Activated CD8-positive, alpha-beta T cell treated with anti-CD3 and anti-CD28 coated beads for 36 hours (primary cell): ENCODE results near the gene FBLN1. TPM values are rescaled to one million over a fixed set of nuclear protein-coding genes. Genes with fewer than 3 reads are reported as not detected.

Source experiments
- ATAC-seq: fragments of 200-7000 bp; cut with Tn5 transposase; one replicate; pipeline ENCODE4 v1.10.0; 2021; ENCODE audit warnings: mild to moderate bottlenecking, moderate library complexity
- CTCF ChIA-PET: fragments of 350-600 bp; sonication (Branson Sonifier 250); formaldehyde crosslinking; loops from one replicate; lab custom pipeline; 2021; ENCODE audit warnings: antibody characterized with exemption; lab: Charles Lee
- POLR2A ChIA-PET: fragments of 350-600 bp; sonication (Branson Sonifier 250); formaldehyde crosslinking; loops from one replicate; lab custom pipeline; 2021; ENCODE audit warnings: antibody characterized with exemption; lab: Charles Lee
- DNase-seq: peaks from one replicate; pipeline ENCODE4 v3.0.0-alpha.2; 2020
- H3K27ac Mint-ChIP-seq: one replicate; pipeline ENCODE4 v1.8.0; 2021; ENCODE audit warnings: mild to moderate bottlenecking, mixed read lengths
- H3K27me3 Mint-ChIP-seq: one replicate; pipeline ENCODE4 v1.8.0; 2021; ENCODE audit warnings: mixed read lengths
- H3K36me3 Mint-ChIP-seq: one replicate; pipeline ENCODE4 v1.8.0; 2021; ENCODE audit warnings: low read depth, mixed read lengths
- H3K4me1 Mint-ChIP-seq: one replicate; pipeline ENCODE4 v1.8.0; 2021; ENCODE audit warnings: low read depth, mixed read lengths
- H3K4me3 Mint-ChIP-seq: one replicate; pipeline ENCODE4 v1.8.0; 2021; ENCODE audit warnings: mild to moderate bottlenecking, moderate library complexity, mixed read lengths
- H3K9me3 Mint-ChIP-seq: one replicate; pipeline ENCODE4 v1.8.0; 2021; ENCODE audit warnings: mixed read lengths
- CTCF ChIP-seq: fragments of 200-600 bp; IDR thresholded peaks from one replicate; pipeline ENCODE4 v1.8.0; 2022; ENCODE audit warnings: antibody characterized with exemption, mild to moderate bottlenecking
- intact Hi-C: fragments of 100-400 bp; cut with micrococcal nuclease; formaldehyde crosslinking; loops from one replicate; pipeline ENCODE4 v1.10.0; 2022
- total RNA-seq, 2 experiments: library from RNA; stranded (reverse); gene quantifications; one replicate each; pipeline ENCODE4 v1.2.3, GENCODE V29; 2021

FBLN1 gene
- total RNA-seq, 2 experiments from 2014 or later: 0.56 TPM; not detected in 1

- no peaks in the 10 kb centered on the region for H3K27me3 Mint-ChIP-seq
- no peaks in the 10 kb centered on the region for H3K36me3 Mint-ChIP-seq
- intact Hi-C loops: no loop called here
- H3K27ac Mint-ChIP-seq: no peak overlapping the region
- no peak for TF ChIP-seq CTCF
- DNase-seq (no peak), ATAC-seq (no peak)
- no peaks in the 10 kb centered on the region for H3K4me1 Mint-ChIP-seq
- ChIA-PET POLR2A (no interaction called here), CTCF (interaction anchor here (1.1 kb wide), 1 partner anchor 369 kb away, joined by 3 read pairs; no protein-coding TSS in a partner anchor)
- peaks cover 3% of the 10 kb centered on the region for H3K9me3 Mint-ChIP-seq
- no peak overlapping the region for H3K4me3 Mint-ChIP-seq
Observed at GRCh38 chr22:45470871-45471270, 31.8 kb upstream of the FBLN1 start.

- no peak for TF ChIP-seq CTCF
- POLR2A ChIA-PET: no interaction called here
- ATAC-seq (no peak), DNase-seq (no peak)
- Mint-ChIP-seq H3K27me3 (no peaks in the 10 kb centered on the region), H3K36me3 (no peaks in the 10 kb centered on the region), H3K9me3 (no peaks in the 10 kb centered on the region), H3K4me3 (no peak overlapping the region), H3K27ac (no peak overlapping the region), H3K4me1 (no peaks in the 10 kb centered on the region)
- CTCF ChIA-PET: no interaction called here
- intact Hi-C loops: no loop called here
Observed at GRCh38 chr22:45472426-45472825, 30.3 kb upstream of the FBLN1 start.

- no peak for ATAC-seq
- DNase-seq: no peak
- Mint-ChIP-seq H3K4me1 (no peaks in the 10 kb centered on the region), H3K27ac (no peak overlapping the region), H3K36me3 (no peaks in the 10 kb centered on the region), H3K9me3 (no peaks in the 10 kb centered on the region), H3K4me3 (no peak overlapping the region), H3K27me3 (no peaks in the 10 kb centered on the region)
- intact Hi-C loops: no loop called here
- ChIA-PET POLR2A (no interaction called here), CTCF (interaction anchor here (1.4 to 1.6 kb wide), 2 partner anchors 12 to 79 kb away, joined by 4 to 5 read pairs; no protein-coding TSS in a partner anchor)
- no peak for TF ChIP-seq CTCF
Observed at GRCh38 chr22:45473626-45474237, 29.0 kb upstream of the FBLN1 start.

DNA sequence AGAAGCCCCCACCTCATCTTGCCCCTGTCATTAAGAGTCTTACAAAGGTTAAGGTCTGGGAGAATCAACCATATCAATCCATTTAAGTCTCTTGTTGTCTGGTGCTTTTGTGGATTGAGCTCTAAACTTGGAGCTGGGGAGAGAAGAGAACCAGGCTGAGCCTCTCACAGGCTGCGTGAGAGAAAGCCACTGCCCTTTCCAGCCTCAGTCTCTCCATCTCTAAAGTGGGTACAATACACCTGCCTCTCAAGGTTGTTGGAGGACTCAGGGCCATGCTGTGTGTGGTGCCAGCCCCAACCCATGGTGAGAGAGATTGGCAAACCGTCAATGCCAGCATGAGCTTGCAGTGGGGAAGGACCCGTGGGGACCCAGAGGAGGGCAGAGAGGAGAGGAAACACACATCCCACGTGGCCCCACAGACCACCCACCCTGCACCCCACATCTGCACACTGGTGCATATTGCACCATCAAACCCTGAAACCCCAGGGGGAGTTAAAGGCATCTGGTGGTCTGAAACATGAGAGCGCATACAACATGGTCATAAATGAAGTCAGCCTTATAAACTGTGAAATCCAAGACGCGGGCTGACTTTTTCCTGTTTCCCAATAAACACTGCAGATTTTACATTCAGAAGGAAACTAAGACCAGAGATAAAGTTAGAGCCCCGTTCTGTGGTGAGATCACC is 27.5 kb upstream of the FBLN1 start:
- ChIA-PET POLR2A (no interaction called here), CTCF (interaction anchor here (1.4 kb wide), 1 partner anchor 78 kb away, joined by 4 read pairs; no protein-coding TSS in a partner anchor)
- Mint-ChIP-seq H3K36me3 (no peaks in the 10 kb centered on the region), H3K27me3 (no peaks in the 10 kb centered on the region), H3K27ac (no peak overlapping the region), H3K4me1 (no peaks in the 10 kb centered on the region), H3K4me3 (no peak overlapping the region), H3K9me3 (no peaks in the 10 kb centered on the region)
- ATAC-seq (no peak), DNase-seq (no peak)
- intact Hi-C loops: no loop called here
- TF ChIP-seq CTCF: no peak

GRCh38 chr22:45475851-45476514 is 26.7 kb upstream of the FBLN1 start:
- H3K4me1 Mint-ChIP-seq: no peaks in the 10 kb centered on the region
- H3K4me3 Mint-ChIP-seq: no peak overlapping the region
- ATAC-seq (no peak), DNase-seq (no peak)
- ChIA-PET CTCF (no interaction called here), POLR2A (no interaction called here)
- no peak for TF ChIP-seq CTCF
- no peak overlapping the region for H3K27ac Mint-ChIP-seq
- H3K36me3 Mint-ChIP-seq: no peaks in the 10 kb centered on the region
- intact Hi-C loops: no loop called here
- peaks cover under 1% of the 10 kb centered on the region for H3K27me3 Mint-ChIP-seq
- no peaks in the 10 kb centered on the region for H3K9me3 Mint-ChIP-seq
